Left colon (tissue), 2 donors: Measurements from ENCODE around the gene PLXNA4. TPM values are rescaled to one million over a fixed set of nuclear protein-coding genes. Genes with fewer than 3 reads are reported as not detected.

ENCODE experiments used
- ATAC-seq: fragments of 200-7000 bp; cut with Tn5 transposase; one replicate; pipeline ENCODE4 v1.9.1; 2020; ENCODE audit warnings: mild to moderate bottlenecking, moderate library complexity
- DNase-seq, 2 donors: peaks; one replicate each; pipeline ENCODE4 v3.0.0-alpha.2; 2020
- intact Hi-C, 2 donors: fragments of 100-400 bp; cut with DNase I in 1 of 2; cut with micrococcal nuclease in 1 of 2; formaldehyde crosslinking; loops; one replicate each; pipeline versions ENCODE4 v1.11.2 to v1.14.0; 2022; cut with DNase I, micrococcal nuclease
- total RNA-seq, 2 donors: library from RNA; stranded (reverse); fragmentation: NEBNext Ultra II Directional; extraction: Animal tissue kit (Norgen Biotek cat#: 25700); gene quantifications; one replicate each; pipeline ENCODE4 v1.2.1, GENCODE V29; 2021
- donor health status: DM: no; HTN: no; CAD: no.
- donor health status: DM: yes; HTN: yes; CAD: no.

Gene PLXNA4
- total RNA-seq, 2 donors from 2014 or later: 1.1 to 1.3 TPM

DNA sequence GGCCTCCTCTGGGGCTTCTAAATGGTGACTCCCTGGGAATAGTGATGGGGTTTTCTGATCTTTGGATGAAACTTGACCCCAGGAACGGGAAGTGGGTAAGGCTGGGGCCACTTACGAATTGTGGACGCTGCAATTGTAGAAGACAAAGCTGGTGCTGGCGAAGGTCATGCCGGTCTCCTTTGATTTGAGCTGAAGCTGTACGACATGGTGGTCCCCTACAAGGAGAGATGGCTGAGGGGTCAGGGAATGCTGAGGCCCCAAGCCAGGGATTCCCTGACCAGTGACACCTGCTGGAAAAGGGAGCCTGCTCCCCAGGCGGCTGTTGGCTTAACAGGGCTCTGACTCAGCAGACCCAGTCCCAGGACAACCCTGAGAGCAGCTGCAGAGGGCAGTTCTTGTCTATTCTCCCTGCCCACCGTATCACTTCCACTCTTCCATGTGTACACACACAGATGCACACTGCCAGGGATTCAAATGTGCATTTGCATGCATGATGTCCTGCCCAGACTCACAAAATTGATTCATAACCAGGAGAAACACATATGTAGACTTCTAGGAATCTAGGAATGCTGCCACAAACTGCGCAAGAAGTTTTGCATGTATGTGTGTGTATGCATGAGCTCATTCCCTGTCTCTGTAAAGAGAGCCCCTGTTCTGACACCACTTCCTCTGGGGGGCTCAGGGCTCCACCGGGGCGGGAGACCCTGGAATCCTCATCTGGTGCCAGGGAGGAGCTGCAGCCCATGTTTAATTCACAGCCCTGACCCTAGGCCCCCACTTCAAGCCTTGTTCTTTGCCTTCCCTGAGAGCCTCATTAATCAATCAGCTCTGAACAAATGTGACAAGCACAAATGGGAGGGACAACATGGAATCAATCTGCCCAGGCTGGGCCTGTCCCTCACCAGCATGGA, 350.0 kb downstream of the PLXNA4 start:
- DNase-seq (no peak), ATAC-seq (no peak)
- intact Hi-C loops: no loop called here

DNA sequence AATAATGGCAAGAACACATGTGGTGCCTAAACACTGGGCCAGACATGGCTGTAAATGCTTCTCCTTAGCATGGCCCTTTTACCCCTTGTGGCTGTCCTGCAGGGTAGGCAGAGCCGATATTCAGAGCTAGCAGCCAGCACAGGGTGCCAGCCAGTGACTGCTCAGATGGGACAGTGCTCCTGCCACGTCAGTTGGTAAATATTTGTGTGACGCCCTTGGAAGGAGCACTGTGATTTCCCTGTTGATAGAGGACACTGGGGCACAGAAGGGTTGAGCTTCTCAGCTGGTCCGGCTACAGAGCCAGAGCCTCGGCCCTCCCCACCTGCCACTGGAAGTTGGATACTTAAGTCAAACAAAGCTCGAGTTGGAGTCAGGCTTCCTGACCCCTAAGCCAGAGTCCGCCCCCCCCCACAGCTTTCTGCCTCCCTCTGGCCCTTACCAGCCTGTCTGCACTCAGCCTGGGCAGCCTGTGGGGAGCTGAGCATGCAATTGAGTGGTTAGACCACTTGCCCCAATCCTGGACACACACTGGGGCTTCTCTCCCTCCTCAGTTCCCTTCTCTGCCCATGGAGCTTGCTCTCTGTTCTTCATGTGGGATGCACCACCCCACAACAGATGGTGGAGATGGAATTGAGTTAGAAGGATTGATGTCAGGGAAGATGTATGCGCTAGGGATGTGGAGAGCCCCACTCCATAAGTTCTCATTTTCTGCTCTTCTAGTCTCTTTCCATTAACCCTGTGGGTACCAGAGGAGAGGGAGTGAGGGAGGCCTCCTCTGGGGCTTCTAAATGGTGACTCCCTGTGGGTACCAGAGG, 350.8 kb downstream of the PLXNA4 start:
- ATAC-seq (peak; percentile 97), DNase-seq (peak; percentile 42 to 47)
- intact Hi-C loops: no loop called here

DNA sequence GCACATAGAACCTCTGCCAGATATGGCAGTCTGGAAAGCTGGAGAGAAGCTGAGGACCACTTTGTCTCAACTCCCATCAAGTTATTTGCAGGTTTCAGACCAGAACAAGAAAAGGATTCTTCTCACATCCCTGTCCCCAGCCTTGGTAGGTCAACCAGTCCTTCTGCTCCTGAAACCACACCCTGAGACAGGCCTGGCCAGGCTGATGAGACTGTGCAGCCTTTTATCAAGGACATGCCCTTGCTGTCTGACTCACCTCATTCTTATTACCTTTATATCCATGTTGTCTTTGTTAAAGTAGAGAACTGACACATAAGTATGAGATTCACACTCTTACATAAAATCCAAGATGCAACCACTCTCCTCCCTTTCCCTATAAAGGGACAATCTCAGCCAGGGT, 354.9 kb downstream of the PLXNA4 start:
- DNase-seq (no peak), ATAC-seq (peak; percentile 52)
- intact Hi-C loops: no loop called here

DNA sequence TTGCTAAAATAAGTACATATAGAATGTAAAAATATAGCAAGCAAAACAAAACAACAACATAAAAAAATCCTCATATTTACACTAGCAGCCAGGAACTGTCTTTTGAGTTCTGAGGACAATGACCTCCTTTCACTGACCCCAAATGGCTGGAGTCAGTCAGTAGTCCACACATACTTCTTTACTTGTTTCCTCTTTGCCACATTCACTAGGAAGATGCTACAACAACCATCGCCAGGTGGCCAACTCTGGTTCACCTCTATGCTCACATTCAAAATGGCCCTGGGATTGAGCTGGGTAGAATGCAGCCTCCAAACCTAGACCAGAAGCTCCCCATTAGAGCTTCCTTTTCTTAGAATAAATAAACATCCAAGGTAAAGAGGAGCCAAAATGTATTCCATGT, 356.2 kb downstream of the PLXNA4 start:
- DNase-seq: no peak
- ATAC-seq: no peak
- intact Hi-C loops: no loop called here

DNA sequence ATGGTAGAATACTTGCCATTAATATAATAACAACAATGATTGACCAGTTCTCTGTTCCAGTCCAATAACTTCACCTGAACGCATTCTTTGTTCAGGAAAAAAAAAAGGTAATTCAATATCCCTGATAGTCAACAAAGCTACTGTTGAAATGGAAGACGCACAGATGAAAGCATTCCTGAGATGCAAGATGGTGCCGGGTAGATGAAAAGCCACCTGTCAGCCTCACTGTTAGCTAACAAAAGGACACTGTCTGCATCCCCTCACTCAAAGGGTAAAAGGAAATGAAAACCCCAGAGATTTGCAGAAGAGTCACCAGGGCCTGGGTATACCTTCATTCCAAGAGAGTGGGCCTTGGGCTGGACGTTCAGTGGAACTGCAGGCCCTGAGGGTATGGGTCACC, 357.4 kb downstream of the PLXNA4 start:
- no peak for DNase-seq
- no peak for ATAC-seq
- intact Hi-C loops: no loop called here

DNA sequence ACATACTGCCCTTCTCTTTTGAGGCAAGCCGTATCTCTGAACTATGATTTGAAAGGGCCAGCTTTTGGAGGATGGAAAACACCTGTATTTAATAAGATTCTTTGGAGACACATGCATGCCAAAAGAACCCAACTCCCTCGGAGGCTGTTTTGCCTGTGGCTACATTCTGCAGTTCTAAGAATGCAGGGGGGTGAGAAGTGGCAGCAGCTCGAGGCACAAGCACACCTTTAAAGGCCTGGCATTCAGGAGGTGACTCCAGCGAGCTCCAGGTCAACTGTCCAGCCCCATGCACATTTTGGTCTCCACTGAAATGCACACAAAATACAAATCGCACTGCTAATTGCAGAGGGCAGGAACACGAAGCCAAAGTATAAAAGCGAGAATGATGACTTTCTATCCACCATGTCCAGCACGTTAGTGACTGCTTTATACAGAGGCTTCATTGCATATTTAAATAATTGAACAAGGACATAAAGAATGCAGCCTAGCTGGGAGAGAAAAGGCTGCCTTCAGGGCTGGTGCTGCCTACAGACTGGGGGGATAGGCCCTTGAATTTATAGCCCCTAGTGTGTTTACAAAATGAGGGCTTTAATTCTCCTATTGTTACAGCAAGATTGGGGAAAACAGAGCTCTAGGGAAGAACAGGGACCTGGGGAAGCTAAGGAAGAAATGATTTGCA, 359.3 kb downstream of the PLXNA4 start:
- no peak for ATAC-seq
- DNase-seq: no peak
- intact Hi-C loops: no loop called here

DNA sequence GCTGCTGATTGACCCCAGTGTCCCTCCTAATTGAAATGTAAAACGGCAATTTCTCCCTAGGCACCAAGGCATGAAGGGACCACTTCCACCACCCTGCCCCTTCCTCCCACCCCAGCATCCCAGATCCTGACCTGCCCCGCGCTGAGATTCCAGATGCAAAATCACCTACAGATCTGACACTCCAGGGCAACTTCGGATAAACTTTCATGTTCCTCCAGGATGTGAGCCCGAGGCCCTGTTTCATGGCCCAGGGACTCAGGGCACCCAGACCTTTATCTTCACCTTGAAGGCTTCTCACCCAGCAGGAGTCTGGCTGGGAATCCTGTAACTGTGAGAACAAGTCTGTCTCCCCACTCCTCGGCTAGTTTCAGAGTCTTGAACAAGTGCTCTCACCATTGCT, 361.8 kb downstream of the PLXNA4 start:
- intact Hi-C loops: no loop called here
- DNase-seq: no peak
- no peak for ATAC-seq

DNA sequence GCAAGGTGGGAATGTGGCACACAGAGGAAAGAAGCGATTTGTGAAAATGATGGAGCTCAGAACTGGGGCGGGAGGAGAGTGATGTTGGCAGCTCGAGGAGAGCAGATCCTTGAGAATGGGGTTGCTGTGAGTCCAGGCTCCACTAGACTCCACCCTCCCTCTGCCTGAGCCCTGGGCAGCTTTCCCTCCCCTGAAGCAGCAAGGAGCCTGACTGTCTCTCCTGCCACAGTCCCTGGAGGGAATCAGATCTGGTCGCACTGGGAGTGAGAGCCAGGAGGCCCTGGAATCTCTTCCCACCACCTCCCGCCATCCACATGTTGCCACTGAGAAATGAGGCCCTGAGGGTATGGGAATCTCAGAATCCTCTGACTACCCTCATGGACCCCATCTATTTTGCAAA, 362.7 kb downstream of the PLXNA4 start:
- no peak for ATAC-seq
- intact Hi-C loops: no loop called here
- DNase-seq: no peak

DNA sequence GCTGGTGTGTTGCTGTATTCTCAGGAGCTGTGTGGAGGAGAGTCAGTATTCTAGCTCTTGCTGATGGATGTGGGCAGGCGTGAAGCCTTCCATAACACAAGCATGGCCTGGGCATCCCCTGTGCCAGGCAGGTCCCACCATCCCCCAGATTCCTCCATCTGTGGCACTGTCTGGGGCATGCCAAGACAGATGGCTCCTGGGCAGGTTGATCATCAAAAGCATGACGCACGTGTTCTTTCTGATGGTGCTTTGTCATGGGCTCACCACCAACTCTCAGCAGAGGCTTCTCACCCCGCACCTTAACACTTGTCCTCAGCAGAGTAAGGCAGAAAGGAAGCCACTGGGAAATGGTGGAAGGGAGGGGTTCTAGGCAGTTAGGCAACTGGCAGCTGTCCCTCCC, 364.3 kb downstream of the PLXNA4 start:
- ATAC-seq (no peak), DNase-seq (no peak)
- intact Hi-C loops: no loop called here

DNA sequence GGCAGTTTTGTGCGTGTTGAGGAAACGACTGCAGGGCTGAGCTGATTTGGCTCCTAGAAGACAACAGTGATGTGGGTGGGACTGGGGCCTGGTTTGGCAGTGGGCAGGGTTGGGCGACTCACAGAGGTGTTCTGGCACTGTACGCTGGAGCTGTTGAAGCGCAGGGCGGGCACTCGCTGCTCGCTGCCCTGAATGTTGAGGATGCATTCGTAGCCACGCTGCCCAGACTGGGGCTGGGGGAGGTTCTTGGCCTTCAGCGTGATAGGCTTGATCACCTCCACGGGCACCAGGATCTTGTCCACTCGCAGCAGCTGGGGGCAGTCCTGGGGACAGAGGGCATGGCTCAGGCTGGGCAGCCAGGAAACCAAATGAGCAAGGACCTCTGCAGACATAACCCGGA, 365.4 kb downstream of the PLXNA4 start:
- intact Hi-C loops: no loop called here
- DNase-seq: no peak
- no peak for ATAC-seq

DNA sequence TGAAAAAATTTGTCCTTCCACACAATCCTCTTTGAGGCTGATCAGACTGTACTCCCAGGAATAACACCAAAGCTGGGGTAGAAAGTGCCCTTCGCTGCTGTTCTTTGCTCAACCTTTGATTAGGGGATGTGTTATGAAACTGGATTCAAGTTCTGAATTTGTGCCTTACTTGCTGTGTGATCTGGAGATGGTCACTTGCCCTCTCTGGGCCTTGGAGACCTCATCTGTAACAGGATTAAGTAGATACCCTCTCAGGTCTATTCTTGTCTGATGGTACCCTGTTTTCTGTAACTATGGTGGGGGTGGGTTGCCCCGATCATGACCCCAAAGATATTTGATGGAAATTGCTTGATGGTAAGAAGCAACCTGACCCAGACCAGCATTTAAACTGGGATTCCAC, 368.5 kb downstream of the PLXNA4 start:
- ATAC-seq: no peak
- DNase-seq: no peak
- intact Hi-C loops: no loop called here

DNA sequence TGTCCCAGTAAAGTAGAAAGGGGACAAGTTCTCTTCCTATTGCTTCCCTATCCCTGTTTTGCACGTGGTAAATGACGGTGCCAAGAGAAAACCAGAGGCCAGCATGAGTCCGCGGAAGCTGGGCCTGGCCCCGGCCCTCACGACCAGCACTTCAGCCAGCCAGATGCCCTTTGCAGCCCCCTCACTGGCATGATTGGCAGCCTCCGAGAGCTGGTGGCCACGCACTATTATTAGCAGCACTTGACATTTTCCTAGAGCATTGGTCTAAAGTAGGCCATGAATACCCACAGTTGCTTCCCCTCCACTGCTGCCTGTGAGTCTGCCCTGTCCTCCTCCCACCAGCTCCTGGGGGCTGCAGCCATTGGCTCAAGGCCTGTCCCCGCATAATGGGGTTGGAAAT, 369.1 kb downstream of the PLXNA4 start:
- no peak for DNase-seq
- no peak for ATAC-seq
- intact Hi-C loops: no loop called here

DNA sequence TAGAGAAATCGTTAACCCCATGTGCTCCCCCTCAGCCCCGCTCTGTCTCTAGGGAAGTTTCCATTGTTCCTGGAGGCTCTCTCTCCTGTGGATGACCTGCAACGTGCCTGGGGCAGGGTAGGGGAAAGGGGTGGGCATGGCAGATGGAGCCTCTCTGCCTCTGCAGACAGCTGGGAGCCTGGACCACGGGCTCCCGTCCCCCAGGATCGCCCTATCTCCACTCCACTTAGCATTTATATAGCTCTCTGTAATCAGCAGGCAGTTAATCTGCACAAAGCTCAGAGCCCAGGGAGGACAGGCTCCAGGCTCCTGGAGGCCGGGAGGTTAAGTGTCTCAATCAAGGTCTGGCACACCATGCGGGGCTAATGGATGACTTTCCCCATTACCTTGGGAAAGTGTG, 369.7 kb downstream of the PLXNA4 start:
- intact Hi-C loops: no loop called here
- no peak for ATAC-seq
- no peak for DNase-seq

DNA sequence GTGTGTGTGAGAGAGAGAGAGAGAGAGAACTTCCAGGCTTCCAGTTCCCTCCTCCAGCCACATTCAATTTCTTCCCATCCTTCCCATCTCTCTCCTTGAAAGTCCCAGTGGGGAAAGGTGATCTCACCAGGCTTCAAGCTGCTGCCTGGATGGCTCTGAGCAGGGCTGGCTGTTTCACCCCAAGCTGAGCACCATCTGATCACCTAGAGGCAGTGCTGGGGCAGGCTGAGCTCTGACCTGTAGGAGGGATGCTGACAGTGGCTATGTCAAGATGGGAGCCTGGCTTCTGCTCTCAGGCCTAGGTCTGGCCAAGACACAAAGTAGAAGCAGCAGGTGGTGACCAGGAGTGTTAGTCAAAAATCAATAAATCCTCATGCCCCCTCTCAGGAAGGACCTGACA, 370.8 kb downstream of the PLXNA4 start:
- ATAC-seq (no peak), DNase-seq (no peak)
- intact Hi-C loops: no loop called here

DNA sequence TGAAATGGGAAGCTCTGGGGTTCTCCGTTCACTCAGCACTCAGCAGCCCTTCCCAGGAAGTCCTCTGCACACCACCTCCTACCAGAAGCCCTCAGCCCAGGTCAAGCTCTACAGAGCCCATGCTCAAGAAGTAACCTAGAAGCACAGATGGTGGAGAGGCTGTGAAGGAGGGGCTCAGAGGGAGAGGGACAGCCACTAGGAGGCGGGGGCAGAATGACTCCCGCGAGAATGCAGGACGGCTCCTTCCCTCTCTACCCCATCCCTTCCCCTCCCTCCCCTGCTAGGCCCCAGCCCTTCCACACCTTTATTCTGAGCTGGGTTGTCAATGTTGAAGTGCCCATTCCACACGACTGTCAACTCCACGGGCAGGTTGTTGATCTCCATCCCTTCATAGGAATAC, 373.2 kb downstream of the PLXNA4 start:
- no peak for DNase-seq
- intact Hi-C loops: no loop called here
- ATAC-seq: no peak

DNA sequence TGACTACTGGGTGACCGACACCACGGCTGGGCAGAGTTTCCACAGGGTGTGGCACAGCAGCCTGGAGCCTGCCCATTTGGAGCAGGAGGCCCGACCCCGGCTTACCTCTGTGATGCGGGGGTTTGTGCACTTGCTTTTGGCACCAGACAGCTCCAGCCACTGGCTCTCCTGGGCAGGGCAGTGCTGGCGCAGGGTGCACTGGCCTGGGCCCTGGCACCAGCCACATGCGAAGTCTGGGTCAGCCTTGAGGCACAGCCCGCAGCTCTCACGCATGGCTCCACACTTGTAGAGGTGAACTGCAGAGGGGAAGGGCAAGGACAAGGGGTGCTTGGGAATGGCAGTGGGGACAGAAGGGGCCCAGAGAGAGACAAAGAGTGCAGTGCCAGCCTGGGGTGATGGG, 373.7 kb downstream of the PLXNA4 start:
- intact Hi-C loops: no loop called here
- DNase-seq: no peak
- ATAC-seq: no peak

DNA sequence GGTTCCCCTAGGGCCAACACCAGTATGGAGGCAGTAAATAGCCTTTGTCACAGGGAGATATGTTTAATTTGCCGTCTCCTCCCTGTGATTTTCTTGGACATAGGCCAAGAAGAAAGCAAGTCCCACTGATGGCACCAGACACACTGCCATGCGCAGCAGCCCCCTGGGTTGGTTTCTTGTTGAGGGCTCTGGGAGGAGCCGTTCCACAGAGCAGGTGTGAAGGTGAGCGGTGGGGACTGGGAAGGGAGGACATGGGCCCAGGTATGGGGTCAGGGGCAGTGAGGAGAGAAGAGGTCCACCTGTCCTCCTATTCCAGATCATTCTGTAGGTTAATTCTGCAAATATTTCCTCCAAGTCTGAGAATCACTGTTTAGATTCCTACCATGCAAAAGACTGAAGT, 376.1 kb downstream of the PLXNA4 start:
- intact Hi-C loops: no loop called here
- ATAC-seq (no peak), DNase-seq (no peak)

DNA sequence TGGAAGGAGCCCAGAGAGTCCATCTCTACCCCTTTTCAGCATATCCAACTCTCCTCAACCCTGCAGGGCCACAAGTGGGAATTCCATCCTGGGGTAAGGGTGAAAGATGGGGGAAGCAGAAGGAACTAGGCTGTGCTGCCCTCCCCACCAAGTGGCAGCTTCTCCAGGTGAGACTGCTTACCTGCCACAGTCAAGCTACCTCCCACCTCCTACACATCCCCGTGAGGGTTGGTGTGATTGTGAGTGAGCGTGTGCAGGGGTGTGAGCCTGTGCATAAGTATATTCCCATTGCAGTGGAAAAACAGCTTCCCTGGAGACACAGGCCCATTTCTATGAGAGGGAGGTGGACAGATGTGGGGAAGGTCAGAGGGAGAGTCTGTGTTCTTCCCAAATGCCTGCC, 376.6 kb downstream of the PLXNA4 start:
- DNase-seq: no peak
- no peak for ATAC-seq
- intact Hi-C loops: no loop called here

DNA sequence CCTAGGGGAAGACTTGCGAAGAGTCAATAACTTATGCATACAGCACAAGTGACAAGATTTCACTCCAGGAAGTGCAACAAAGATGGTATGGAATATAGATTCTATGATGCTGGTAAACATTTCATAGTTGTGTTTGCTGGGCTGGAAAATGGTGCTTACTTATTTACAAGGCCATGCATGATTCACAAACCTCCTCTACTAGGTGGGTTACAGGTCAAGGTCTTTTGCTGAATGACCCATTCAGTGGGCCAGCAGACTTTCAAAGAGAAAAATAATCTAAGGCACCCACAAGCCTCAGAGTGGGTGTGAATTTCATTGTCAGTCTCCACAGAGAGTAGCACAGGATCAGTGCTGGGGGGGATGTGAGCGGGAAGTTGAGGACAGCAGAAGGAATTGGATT, 378.5 kb downstream of the PLXNA4 start:
- DNase-seq (no peak), ATAC-seq (no peak)
- intact Hi-C loops: no loop called here

DNA sequence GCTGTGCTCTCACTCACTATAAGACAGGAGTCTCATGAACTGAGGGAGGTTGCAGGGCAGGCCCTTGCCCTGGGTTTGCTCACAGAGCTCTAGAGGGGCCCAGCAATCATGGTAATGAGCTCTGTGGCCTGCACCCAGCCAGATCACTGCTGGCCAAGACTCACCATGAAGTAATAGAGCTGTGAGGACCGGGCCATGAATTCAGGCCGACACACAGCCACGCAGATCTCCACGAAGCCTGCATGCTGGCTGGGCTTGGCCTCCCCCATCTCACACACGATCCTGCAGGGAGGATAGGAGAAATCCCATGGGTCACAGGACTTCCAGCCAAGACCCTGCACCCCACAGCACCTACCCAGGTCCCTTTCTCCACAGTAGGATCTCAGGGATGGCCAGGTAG, 382.4 kb downstream of the PLXNA4 start:
- no peak for DNase-seq
- intact Hi-C loops: no loop called here
- no peak for ATAC-seq
